Measurements from ENCODE around the gene IL17A.

DNA sequence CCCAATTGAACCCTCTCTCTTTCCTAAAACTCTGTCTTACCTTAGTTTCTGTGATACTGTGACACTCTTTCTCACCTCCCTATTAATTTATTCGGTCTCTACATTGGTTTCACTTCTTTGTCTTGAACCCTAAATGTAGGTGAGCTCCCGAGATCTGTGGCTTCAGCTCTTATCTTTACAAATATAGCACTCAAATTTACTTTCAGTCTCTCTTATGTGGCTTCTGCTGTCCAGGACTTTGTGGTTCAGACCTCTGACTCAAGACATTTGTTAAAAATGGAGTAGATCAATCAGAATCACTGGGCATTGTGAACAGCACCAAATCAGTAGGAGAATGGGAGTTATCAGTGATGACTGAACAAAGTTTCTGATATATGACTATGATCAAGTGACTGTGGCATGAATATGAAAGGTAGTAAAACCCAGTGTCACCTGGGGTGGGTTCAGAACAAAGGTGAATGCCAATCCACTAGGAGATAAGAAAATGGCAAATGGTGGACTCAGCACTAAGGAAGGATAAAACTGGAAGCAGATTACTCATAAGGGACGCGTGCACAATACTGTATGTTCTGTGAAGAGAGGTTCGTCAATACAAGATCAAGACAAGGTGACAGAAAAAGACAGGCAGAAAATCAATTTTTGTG lies 30.9 kb downstream of the IL17A start:
- TF ChIP-seq, protein P1, sequence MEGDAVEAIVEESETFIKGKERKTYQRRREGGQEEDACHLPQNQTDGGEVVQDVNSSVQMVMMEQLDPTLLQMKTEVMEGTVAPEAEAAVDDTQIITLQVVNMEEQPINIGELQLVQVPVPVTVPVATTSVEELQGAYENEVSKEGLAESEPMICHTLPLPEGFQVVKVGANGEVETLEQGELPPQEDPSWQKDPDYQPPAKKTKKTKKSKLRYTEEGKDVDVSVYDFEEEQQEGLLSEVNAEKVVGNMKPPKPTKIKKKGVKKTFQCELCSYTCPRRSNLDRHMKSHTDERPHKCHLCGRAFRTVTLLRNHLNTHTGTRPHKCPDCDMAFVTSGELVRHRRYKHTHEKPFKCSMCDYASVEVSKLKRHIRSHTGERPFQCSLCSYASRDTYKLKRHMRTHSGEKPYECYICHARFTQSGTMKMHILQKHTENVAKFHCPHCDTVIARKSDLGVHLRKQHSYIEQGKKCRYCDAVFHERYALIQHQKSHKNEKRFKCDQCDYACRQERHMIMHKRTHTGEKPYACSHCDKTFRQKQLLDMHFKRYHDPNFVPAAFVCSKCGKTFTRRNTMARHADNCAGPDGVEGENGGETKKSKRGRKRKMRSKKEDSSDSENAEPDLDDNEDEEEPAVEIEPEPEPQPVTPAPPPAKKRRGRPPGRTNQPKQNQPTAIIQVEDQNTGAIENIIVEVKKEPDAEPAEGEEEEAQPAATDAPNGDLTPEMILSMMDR (IDR thresholded peaks at IDR 0.05): no peak
- TF ChIP-seq POLR2AphosphoS5 (IDR thresholded peaks at IDR 0.05) (no peak), POLR2A (IDR thresholded peaks at IDR 0.05; ENCODE audit: low read depth) (no peak)

Measured in esophagus muscularis mucosa (tissue), 3 donors.